ENCODE data around the gene ATE1.

ATE1 gene

GRCh38 chr10:121841862-121842261 lies 86.0 kb downstream of the ATE1 start:
- TF ChIP-seq TAF1 (IDR thresholded peaks at IDR 0.05; ENCODE audit: low read depth) (no peak), USF1 (IDR thresholded peaks at IDR 0.05) (no peak), FOXM1 (IDR thresholded peaks at IDR 0.05; ENCODE audit: borderline replicate concordance, low read depth) (no peak), MAX (IDR thresholded peaks at IDR 0.05) (no peak), ZBTB7A (IDR thresholded peaks at IDR 0.05; ENCODE audit: low read depth) (no peak), CREB1 (IDR thresholded peaks at IDR 0.05; ENCODE audit: low read depth) (no peak), EP300 (IDR thresholded peaks at IDR 0.05; ENCODE audit: borderline replicate concordance) (no peak), TEAD4 (IDR thresholded peaks at IDR 0.05) (no peak), YY1 (IDR thresholded peaks at IDR 0.05; ENCODE audit: low read depth) (no peak), REST (IDR thresholded peaks at IDR 0.05; ENCODE audit: low read depth) (no peak), RAD21 (IDR thresholded peaks at IDR 0.05; ENCODE audit: low read depth) (no peak), CEBPB (IDR thresholded peaks at IDR 0.05) (no peak), NFIC (IDR thresholded peaks at IDR 0.05) (no peak), EGR1 (IDR thresholded peaks at IDR 0.05) (no peak), TCF12 (IDR thresholded peaks at IDR 0.05; ENCODE audit: low read depth) (no peak)

GRCh38 chr10:121838931-121839330 lies 88.9 kb downstream of the ATE1 start:
- TF ChIP-seq EGR1 (IDR thresholded peaks at IDR 0.05) (no peak), MAX (IDR thresholded peaks at IDR 0.05) (no peak), TCF12 (IDR thresholded peaks at IDR 0.05; ENCODE audit: low read depth) (no peak), TEAD4 (IDR thresholded peaks at IDR 0.05) (no peak), TAF1 (IDR thresholded peaks at IDR 0.05; ENCODE audit: low read depth) (no peak), EP300 (IDR thresholded peaks at IDR 0.05; ENCODE audit: borderline replicate concordance) (no peak), FOXM1 (IDR thresholded peaks at IDR 0.05; ENCODE audit: borderline replicate concordance, low read depth) (no peak), ZBTB7A (IDR thresholded peaks at IDR 0.05; ENCODE audit: low read depth) (no peak), NFIC (IDR thresholded peaks at IDR 0.05) (no peak)

- no peak for TF ChIP-seq MAX (IDR thresholded peaks at IDR 0.05)
- TF ChIP-seq TEAD4 (IDR thresholded peaks at IDR 0.05), result no peak
- TF ChIP-seq REST (IDR thresholded peaks at IDR 0.05; ENCODE audit: low read depth), result no peak
- TF ChIP-seq YY1 (IDR thresholded peaks at IDR 0.05; ENCODE audit: low read depth), result no peak
- no peak for TF ChIP-seq USF1 (IDR thresholded peaks at IDR 0.05)
- no peak for TF ChIP-seq EP300 (IDR thresholded peaks at IDR 0.05; ENCODE audit: borderline replicate concordance)
- no peak for TF ChIP-seq RAD21 (IDR thresholded peaks at IDR 0.05; ENCODE audit: low read depth)
- TF ChIP-seq TCF12 (IDR thresholded peaks at IDR 0.05; ENCODE audit: low read depth), result no peak
- no peak for TF ChIP-seq FOXM1 (IDR thresholded peaks at IDR 0.05; ENCODE audit: borderline replicate concordance, low read depth)
- TF ChIP-seq EGR1 (IDR thresholded peaks at IDR 0.05), result no peak
- no peak for TF ChIP-seq TAF1 (IDR thresholded peaks at IDR 0.05; ENCODE audit: low read depth)
- TF ChIP-seq ZBTB7A (IDR thresholded peaks at IDR 0.05; ENCODE audit: low read depth), result no peak
- TF ChIP-seq CREB1 (IDR thresholded peaks at IDR 0.05; ENCODE audit: low read depth), result no peak
- TF ChIP-seq CEBPB (IDR thresholded peaks at IDR 0.05), result no peak
- no peak for TF ChIP-seq NFIC (IDR thresholded peaks at IDR 0.05)
These were observed 89.7 kb downstream of the ATE1 start for GRCh38 chr10:121838149-121838548.

- TF ChIP-seq CREB1 (IDR thresholded peaks at IDR 0.05; ENCODE audit: low read depth) (no peak), REST (IDR thresholded peaks at IDR 0.05; ENCODE audit: low read depth) (no peak), NFIC (IDR thresholded peaks at IDR 0.05) (no peak), ZBTB7A (IDR thresholded peaks at IDR 0.05; ENCODE audit: low read depth) (no peak), EP300 (IDR thresholded peaks at IDR 0.05; ENCODE audit: borderline replicate concordance) (no peak), YY1 (IDR thresholded peaks at IDR 0.05; ENCODE audit: low read depth) (no peak), TEAD4 (IDR thresholded peaks at IDR 0.05) (no peak), FOXM1 (IDR thresholded peaks at IDR 0.05; ENCODE audit: borderline replicate concordance, low read depth) (no peak)
These were observed 91.7 kb downstream of the ATE1 start for GRCh38 chr10:121836171-121836570.

All from Ishikawa (cell line).